SH-SY5Y (cell line): Measurements from ENCODE around the gene SKAP2.

Experiments
- GATA2 ChIP-seq: IDR thresholded peaks from 2 replicates; pipeline ENCODE4 v1.6.1; 2011; ENCODE audit warnings: mild to moderate bottlenecking, low read depth, low read length
- GATA3 ChIP-seq: IDR thresholded peaks from 2 replicates; pipeline ENCODE4 v1.6.1; 2011; ENCODE audit warnings: low read depth, mild to moderate bottlenecking, low read length, moderate library complexity

The SKAP2 gene

GRCh38 chr7:26662646-26663045 lies 201.7 kb downstream of the SKAP2 start:
- no peak for TF ChIP-seq GATA2
- TF ChIP-seq GATA3, result no peak

DNA sequence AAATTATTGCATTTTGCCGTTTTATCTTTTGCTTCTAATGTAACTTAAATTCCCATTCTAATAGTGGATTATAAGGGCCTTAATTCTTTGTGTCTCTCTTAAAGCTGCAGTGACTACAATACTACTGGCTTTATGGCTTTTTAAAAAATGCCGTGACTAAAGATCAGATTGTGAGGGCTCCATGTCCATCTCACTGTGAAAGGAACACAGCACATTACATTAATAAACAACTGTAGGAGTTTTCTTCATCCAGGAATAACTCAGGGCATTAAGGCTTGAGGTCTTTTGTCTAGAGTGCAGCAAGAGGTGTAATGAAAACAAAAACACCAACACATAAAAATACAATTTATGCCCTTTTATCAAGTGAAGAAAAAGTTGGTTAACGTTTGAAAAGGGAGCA lies 205.3 kb downstream of the SKAP2 start:
- TF ChIP-seq GATA2 (no peak), GATA3 (no peak)

- no peak for TF ChIP-seq GATA3
- TF ChIP-seq GATA2, result no peak
Observed at GRCh38 chr7:26658389-26659084, 205.9 kb downstream of the SKAP2 start.

GRCh38 chr7:26657686-26658388 lies 206.6 kb downstream of the SKAP2 start:
- no peak for TF ChIP-seq GATA3
- no peak for TF ChIP-seq GATA2

DNA sequence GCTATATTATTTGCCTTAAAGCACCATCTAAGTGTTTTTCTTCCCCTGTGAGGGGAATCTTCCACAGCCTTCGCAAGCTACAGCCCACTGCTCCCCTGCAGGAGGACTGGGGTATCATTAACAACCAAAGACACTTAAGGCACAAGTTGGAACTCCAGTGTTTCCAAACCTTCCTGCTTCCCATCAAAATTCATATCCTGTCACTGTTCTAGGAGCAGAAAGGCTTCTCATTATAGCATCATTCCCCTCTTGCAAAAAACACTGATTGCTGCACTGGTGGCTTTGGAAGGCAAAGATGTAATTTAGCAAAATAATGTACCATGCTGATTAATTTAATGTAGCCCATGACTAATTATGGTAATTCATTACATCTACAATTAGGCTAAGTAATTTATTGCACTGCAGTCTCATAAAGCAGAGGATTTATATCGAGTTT lies 207.2 kb downstream of the SKAP2 start:
- no peak for TF ChIP-seq GATA3
- TF ChIP-seq GATA2, result no peak

GRCh38 chr7:26656735-26657134 lies 207.7 kb downstream of the SKAP2 start:
- no peak for TF ChIP-seq GATA2

DNA sequence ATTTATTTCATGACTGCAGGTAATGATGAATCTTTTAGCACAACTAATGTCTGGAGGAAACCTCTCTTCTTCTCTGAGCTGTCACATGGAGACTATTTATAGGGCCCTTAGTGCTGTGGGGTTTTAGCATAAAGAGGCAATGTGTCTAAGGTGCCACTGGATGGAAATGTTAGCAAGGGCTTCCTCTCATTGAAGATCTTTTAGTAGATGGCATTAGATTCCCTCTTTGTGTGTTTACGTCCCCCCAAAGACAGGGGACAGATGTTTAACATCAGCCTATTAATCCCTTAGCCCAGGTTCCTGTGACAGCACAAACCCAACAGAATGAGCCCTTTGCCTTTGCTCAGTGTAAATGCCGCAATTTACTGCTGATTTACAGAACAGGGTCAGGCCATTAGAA lies 208.6 kb downstream of the SKAP2 start:
- TF ChIP-seq GATA2, result no peak
- no peak for TF ChIP-seq GATA3

- TF ChIP-seq GATA3, result no peak
- TF ChIP-seq GATA2, result no peak
Observed at GRCh38 chr7:26653430-26654399, 210.7 kb downstream of the SKAP2 start.

GRCh38 chr7:26652401-26653100 lies 211.8 kb downstream of the SKAP2 start:
- TF ChIP-seq GATA3 (no peak), GATA2 (no peak)

DNA sequence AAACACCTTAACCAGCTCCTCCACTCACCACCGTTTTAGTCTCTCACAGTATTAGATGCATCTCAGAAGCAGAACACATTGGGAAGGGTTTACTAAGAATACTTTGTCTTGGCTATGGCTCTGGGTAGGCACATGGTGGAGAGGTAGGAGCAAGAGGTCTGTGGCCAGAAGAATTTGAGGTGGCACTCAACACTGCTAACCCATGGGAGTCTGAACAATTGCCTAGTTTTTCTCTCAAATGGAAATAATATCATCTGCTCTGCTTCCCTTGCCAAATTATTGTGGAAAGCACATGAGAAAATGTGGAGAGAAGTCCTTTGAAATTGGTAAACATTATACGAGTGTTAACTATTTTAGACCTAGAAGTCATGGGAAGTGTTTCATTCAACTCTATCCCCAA lies 214.3 kb downstream of the SKAP2 start:
- TF ChIP-seq GATA2, result no peak
- no peak for TF ChIP-seq GATA3

GRCh38 chr7:26649388-26649787 lies 215.0 kb downstream of the SKAP2 start:
- no peak for TF ChIP-seq GATA3
- TF ChIP-seq GATA2, result no peak

DNA sequence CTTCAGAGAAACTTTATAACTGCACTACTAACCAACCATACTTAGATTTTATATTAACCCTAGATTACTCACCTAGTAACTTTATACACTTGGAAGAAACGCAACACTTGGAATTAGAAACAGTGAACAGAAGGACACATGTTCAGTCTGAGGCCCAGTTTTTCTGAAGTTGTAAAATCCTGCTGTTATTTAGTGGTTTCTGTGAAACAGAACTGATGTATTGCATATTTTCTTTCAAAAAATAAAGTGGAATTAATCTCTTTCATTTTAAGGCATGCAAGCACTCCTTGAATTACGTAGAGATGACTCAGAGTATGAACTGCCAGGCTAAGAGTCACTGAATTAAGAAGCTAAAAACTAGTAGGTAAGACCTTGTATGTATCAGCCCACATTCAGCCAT lies 215.8 kb downstream of the SKAP2 start:
- TF ChIP-seq GATA3, result no peak
- no peak for TF ChIP-seq GATA2

- TF ChIP-seq GATA2 (no peak), GATA3 (no peak)
Observed at GRCh38 chr7:26646336-26647048, 217.9 kb downstream of the SKAP2 start.
